ENCODE measurements around the gene PIK3R4.

DNA sequence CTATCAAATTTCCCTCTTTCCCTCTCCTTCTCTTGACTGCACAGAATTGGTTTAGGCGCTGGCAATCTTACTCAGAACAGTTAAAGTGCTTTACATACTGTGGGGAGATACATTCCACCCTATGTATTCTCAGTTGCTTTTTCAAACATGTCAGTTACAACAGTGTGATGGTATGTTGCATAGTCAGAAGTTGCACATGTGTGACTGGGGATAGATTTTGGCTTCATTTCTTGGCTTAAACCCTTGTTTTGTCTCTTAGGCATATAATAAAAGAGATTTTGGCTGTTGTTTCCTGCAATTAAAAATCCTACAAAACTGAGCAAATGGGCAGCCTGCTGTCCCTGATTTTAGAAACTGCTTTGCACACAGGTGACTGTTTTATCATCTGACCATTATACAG is 86.7 kb downstream of the PIK3R4 start:
- TF ChIP-seq, protein P1, sequence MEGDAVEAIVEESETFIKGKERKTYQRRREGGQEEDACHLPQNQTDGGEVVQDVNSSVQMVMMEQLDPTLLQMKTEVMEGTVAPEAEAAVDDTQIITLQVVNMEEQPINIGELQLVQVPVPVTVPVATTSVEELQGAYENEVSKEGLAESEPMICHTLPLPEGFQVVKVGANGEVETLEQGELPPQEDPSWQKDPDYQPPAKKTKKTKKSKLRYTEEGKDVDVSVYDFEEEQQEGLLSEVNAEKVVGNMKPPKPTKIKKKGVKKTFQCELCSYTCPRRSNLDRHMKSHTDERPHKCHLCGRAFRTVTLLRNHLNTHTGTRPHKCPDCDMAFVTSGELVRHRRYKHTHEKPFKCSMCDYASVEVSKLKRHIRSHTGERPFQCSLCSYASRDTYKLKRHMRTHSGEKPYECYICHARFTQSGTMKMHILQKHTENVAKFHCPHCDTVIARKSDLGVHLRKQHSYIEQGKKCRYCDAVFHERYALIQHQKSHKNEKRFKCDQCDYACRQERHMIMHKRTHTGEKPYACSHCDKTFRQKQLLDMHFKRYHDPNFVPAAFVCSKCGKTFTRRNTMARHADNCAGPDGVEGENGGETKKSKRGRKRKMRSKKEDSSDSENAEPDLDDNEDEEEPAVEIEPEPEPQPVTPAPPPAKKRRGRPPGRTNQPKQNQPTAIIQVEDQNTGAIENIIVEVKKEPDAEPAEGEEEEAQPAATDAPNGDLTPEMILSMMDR (IDR thresholded peaks at IDR 0.05), result no peak
- no peak for TF ChIP-seq POLR2A (IDR thresholded peaks at IDR 0.05)
- TF ChIP-seq EP300 (IDR thresholded peaks at IDR 0.05), result no peak
- TF ChIP-seq POLR2AphosphoS5 (IDR thresholded peaks at IDR 0.05), result no peak
